H1 (cell line): Measurements from ENCODE around the gene ARMC9. TPM values are rescaled to one million over a fixed set of nuclear protein-coding genes. Genes with fewer than 3 reads are reported as not detected.

Source experiments
- CTCF ChIA-PET: fragments of 300-600 bp; sonication (Branson Sonifier 250); formaldehyde crosslinking; loops from one replicate; lab custom pipeline; 2021; ENCODE audit not compliant: partially characterized antibody; lab: Charles Lee
- POLR2A ChIA-PET: fragments of 300-600 bp; sonication (Branson Sonifier 250); formaldehyde crosslinking; loops from one replicate; lab custom pipeline; 2021; ENCODE audit warnings: inconsistent platforms; ENCODE audit not compliant: partially characterized antibody; lab: Charles Lee
- DNase-seq, 2 experiments: peaks; one replicate each; pipeline versions ENCODE4 v3.0.0 to v3.0.0-alpha.2; 2010 to 2022; ENCODE audit warnings: low spot score in 2 of 2, low read depth in 1 of 2, mixed read lengths in 1 of 2
- FAIRE-seq: peaks from 2 replicates; lab custom pipeline; 2011; peaks lifted over from hg19 to GRCh38; lab: Jason Lieb, UNC
- H2AFZ ChIP-seq: 2 replicates; pipeline ENCODE4 v1.8.1; 2012; ENCODE audit warnings: low read length, inconsistent platforms
- H2AK5ac ChIP-seq: 2 replicates; pipeline ENCODE4 v1.6.1; 2013; ENCODE audit warnings: low read depth, low read length
- H2BK120ac ChIP-seq: replicated peaks from 2 replicates; pipeline ENCODE3; 2013; ENCODE audit warnings: low read depth, low read length, inconsistent platforms
- H2BK12ac ChIP-seq: 2 replicates; pipeline ENCODE4 v1.6.1; 2013; ENCODE audit warnings: low read depth, low read length
- H2BK15ac ChIP-seq: 2 replicates; pipeline ENCODE4 v1.6.1; 2013; ENCODE audit warnings: low read length
- H2BK20ac ChIP-seq: 2 replicates; pipeline ENCODE4 v1.6.1; 2013; ENCODE audit warnings: low read length
- H2BK5ac ChIP-seq: 2 replicates; pipeline ENCODE4 v1.6.1; 2013; ENCODE audit warnings: low read depth, low read length
- H3K14ac ChIP-seq: 2 replicates; pipeline ENCODE4 v1.6.1; 2013; ENCODE audit warnings: inconsistent platforms; ENCODE audit not compliant: insufficient read length
- H3K18ac ChIP-seq: 2 replicates; pipeline ENCODE4 v1.6.1; 2013; ENCODE audit warnings: low read length; ENCODE audit errors: extremely low read depth
- H3K23ac ChIP-seq: 2 replicates; pipeline ENCODE4 v1.6.1; 2013; ENCODE audit warnings: inconsistent platforms; ENCODE audit not compliant: insufficient read length
- H3K23me2 ChIP-seq: 2 replicates; pipeline ENCODE4 v1.6.1; 2013; ENCODE audit warnings: low read depth, low read length
- H3K27ac ChIP-seq: 2 replicates; pipeline ENCODE4 v1.6.1; 2011; ENCODE audit warnings: low read depth, low read length, inconsistent platforms
- H3K27me3 ChIP-seq, 4 experiments: replicated peaks in 1 of 4; 1 replicate in 1 of 4; 2 replicates in 3 of 4; pipeline versions ENCODE4 v1.6.1 to v1.8.1; 2011 to 2013; ENCODE audit warnings: low read length in 3 of 4, mild to moderate bottlenecking in 3 of 4, inconsistent platforms in 2 of 4, mixed read lengths in 2 of 4, moderate library complexity in 1 of 4; ENCODE audit not compliant: control insufficient read depth in 3 of 4, insufficient read depth in 3 of 4; ENCODE audit errors: extremely low read depth in 1 of 4
- H3K36me3 ChIP-seq, 4 experiments: 2 replicates each; pipeline versions ENCODE4 v1.6.1 to v1.8.1; 2011 to 2013; ENCODE audit warnings: mild to moderate bottlenecking in 4 of 4, low read length in 3 of 4, moderate library complexity in 2 of 4, control low read depth in 1 of 4, inconsistent platforms in 1 of 4; ENCODE audit not compliant: insufficient read depth in 4 of 4, control insufficient read depth in 2 of 4
- H3K4ac ChIP-seq: replicated peaks from 2 replicates; pipeline ENCODE3; 2013; ENCODE audit warnings: low read length, low read depth, mixed read lengths, inconsistent platforms; ENCODE audit not compliant: insufficient read length
- H3K4me1 ChIP-seq, 4 experiments: replicated peaks in 1 of 4; 1 replicate in 1 of 4; 2 replicates in 3 of 4; pipeline versions ENCODE4 v1.6.1 to v1.8.1; 2011 to 2013; ENCODE audit warnings: low read length in 3 of 4, inconsistent platforms in 2 of 4, mixed read lengths in 1 of 4; ENCODE audit not compliant: insufficient read depth in 4 of 4, control insufficient read depth in 3 of 4
- H3K4me2 ChIP-seq, 2 experiments: 2 replicates each; pipeline versions ENCODE4 v1.6.1 to v1.8.1; 2011 to 2013; ENCODE audit warnings: low read depth in 2 of 2, low read length in 2 of 2, control low read depth in 1 of 2, inconsistent platforms in 1 of 2, mild to moderate bottlenecking in 1 of 2; ENCODE audit not compliant: insufficient read depth in 1 of 2
- H3K4me3 ChIP-seq, 4 experiments: fragments of 200-600, 300-600 bp in 1 of 4; sonication (generic), shearing (Covaris generic), sonication (Bioruptor Twin) in 1 of 4; 2 replicates each; pipeline versions ENCODE4 v1.5.1 to v1.8.1; 2011 to 2016; ENCODE audit warnings: low read length in 4 of 4, low read depth in 3 of 4, control low read depth in 2 of 4, inconsistent platforms in 2 of 4, mild to moderate bottlenecking in 2 of 4, mixed read lengths in 1 of 4, moderate library complexity in 1 of 4; ENCODE audit not compliant: insufficient read depth in 2 of 4; ENCODE audit errors: extremely low read depth in 1 of 4
- H3K56ac ChIP-seq: replicated peaks from 2 replicates; pipeline ENCODE3; 2013; ENCODE audit warnings: low read depth, mild to moderate bottlenecking, mixed read lengths, low read length, inconsistent platforms; ENCODE audit not compliant: insufficient read length
- H3K79me1 ChIP-seq: 2 replicates; pipeline ENCODE4 v1.6.1; 2013; ENCODE audit warnings: low read depth, low read length, control low read depth
- H3K79me2 ChIP-seq, 2 experiments: 2 replicates each; pipeline versions ENCODE4 v1.6.1 to v1.8.1; 2012 to 2013; ENCODE audit warnings: low read length in 2 of 2, mild to moderate bottlenecking in 2 of 2, inconsistent platforms in 1 of 2; ENCODE audit not compliant: insufficient read depth in 2 of 2, control insufficient read depth in 1 of 2
- H3K9ac ChIP-seq, 4 experiments: replicated peaks in 1 of 4; 1 replicate in 1 of 4; 2 replicates in 3 of 4; pipeline versions ENCODE4 v1.6.1 to v1.8.1; 2011 to 2013; ENCODE audit warnings: low read depth in 3 of 4, low read length in 3 of 4, control low read depth in 2 of 4, mild to moderate bottlenecking in 2 of 4, moderate library complexity in 2 of 4, inconsistent platforms in 1 of 4; ENCODE audit errors: extremely low read depth in 1 of 4
- H3K9me3 ChIP-seq, 2 experiments: 2 replicates each; pipeline versions ENCODE4 v1.6.1 to v1.8.1; 2012 to 2013; ENCODE audit warnings: mild to moderate bottlenecking in 2 of 2, moderate library complexity in 2 of 2, control low read depth in 1 of 2, inconsistent platforms in 1 of 2, low read depth in 1 of 2, low read length in 1 of 2, mixed read lengths in 1 of 2; ENCODE audit not compliant: insufficient read depth in 2 of 2
- H4K20me1 ChIP-seq, 2 experiments: replicated peaks in 1 of 2; 2 replicates each; pipeline versions ENCODE3 to v1.8.1; 2011 to 2013; ENCODE audit warnings: inconsistent platforms in 2 of 2, low read length in 2 of 2, mild to moderate bottlenecking in 1 of 2; ENCODE audit not compliant: insufficient read depth in 2 of 2, control insufficient read depth in 1 of 2
- H4K5ac ChIP-seq: 2 replicates; pipeline ENCODE4 v1.6.1; 2013; ENCODE audit warnings: low read length, low read depth, mixed read lengths, inconsistent platforms; ENCODE audit not compliant: insufficient read length
- H4K8ac ChIP-seq: 2 replicates; pipeline ENCODE4 v1.8.0; 2013; ENCODE audit warnings: mild to moderate bottlenecking, moderate library complexity, low read length, inconsistent platforms; ENCODE audit not compliant: insufficient read depth; ENCODE audit errors: extremely low read depth
- H4K91ac ChIP-seq: replicated peaks from 2 replicates; pipeline ENCODE3; 2013; ENCODE audit warnings: low read length, mixed read lengths, inconsistent platforms; ENCODE audit not compliant: insufficient read length
- E2F6 ChIP-seq: IDR thresholded peaks from 2 replicates; pipeline ENCODE4 v1.6.1; 2012; ENCODE audit warnings: inconsistent platforms
- GTF2F1 ChIP-seq: IDR thresholded peaks from 2 replicates; pipeline ENCODE4 v1.6.1; 2012; ENCODE audit warnings: low read depth, low read length, improper control_type of control experiment, borderline replicate concordance
- WGBS, 2 experiments: shearing (Covaris generic) in 1 of 2; methylation state at CpG; one replicate each; pipeline versions ENCODE4 v1.1.6 to v1.1.7; 2013 to 2015; ENCODE audit warnings: low lambda C conversion rate in 2 of 2, mixed read lengths in 2 of 2, inconsistent platforms in 1 of 2, low coverage in 1 of 2, missing lambda C conversion rate in 1 of 2; ENCODE audit not compliant: insufficient replicate concordance in 2 of 2, insufficient coverage in 1 of 2, insufficient read length in 1 of 2; ENCODE audit errors: extremely low coverage in 1 of 2, missing lambda C conversion rate in 1 of 2; 5-methylcytosine and 5-hydroxymethylcytosine counted together
- polyA plus RNA-seq, 7 experiments: library from polyadenylated mRNA; depleted of rRNA in 3 of 7; stranded (reverse) in 5 of 7; unstranded in 2 of 7; fragments of >200 nt in 5 of 7; fragments of 200-250 nt in 2 of 7; gene quantifications; 1 replicate in 5 of 7; 2 replicates in 1 of 7; 4 replicates in 1 of 7; pipeline versions ENCODE4 v1.2.1 to v1.2.3, GENCODE V29; 2011 to 2013; ENCODE audit warnings: missing spikeins in 2 of 7, mixed read lengths in 2 of 7
- total RNA-seq: library from RNA; stranded (reverse); fragmentation: NEBNext Ultra II Directional; extraction: Animal tissue kit (Norgen Biotek cat#: 25700); gene quantifications from 2 replicates; pipeline ENCODE4 v1.2.1, GENCODE V29; 2021

The ARMC9 gene
- total and polyA plus RNA-seq, 2 of the 8 experiments (the other 6 are each of a cell fraction or from before 2014, with no cell fraction given), result 23.2 to 36.1 TPM

GRCh38 chr2:231272991-231273390 lies 74.6 kb downstream of the ARMC9 start:
- no peak overlapping the region for H4K5ac ChIP-seq
- H3K27ac ChIP-seq, result no peak overlapping the region
- H2BK120ac ChIP-seq, result no peak overlapping the region
- no peak overlapping the region for H3K9ac ChIP-seq
- H3K23me2 ChIP-seq, result no peaks in the 10 kb centered on the region
- H3K4ac ChIP-seq, result no peak overlapping the region
- no peak overlapping the region for H3K56ac ChIP-seq
- H2BK5ac ChIP-seq, result no peak overlapping the region
- DNase-seq (no peak), FAIRE-seq (no peak)
- H4K20me1 ChIP-seq, result no peaks in the 10 kb centered on the region
- CTCF ChIA-PET, result interaction anchor here (0.6 to 1.5 kb wide), 3 partner anchors 11 to 138 kb away, joined by 3 to 4 read pairs (median 4); no protein-coding TSS in a partner anchor
- no peak overlapping the region for H2BK20ac ChIP-seq
- H3K36me3 ChIP-seq, result peaks cover 12 to 35% (median 16%) of the 10 kb centered on the region in 4 experiments; a peak in 6 of 8 replicates
- no peak overlapping the region for H4K8ac ChIP-seq
- no peak overlapping the region for H2AK5ac ChIP-seq
- no peaks in the 10 kb centered on the region for H3K79me2 ChIP-seq
- no peak overlapping the region for H3K18ac ChIP-seq
- no peak overlapping the region for H3K23ac ChIP-seq
- H3K4me1 ChIP-seq, result no peaks in the 10 kb centered on the region
- H2BK12ac ChIP-seq, result no peak overlapping the region
- no peaks in the 10 kb centered on the region for H3K79me1 ChIP-seq
- H4K91ac ChIP-seq, result no peak overlapping the region
- no peaks in the 10 kb centered on the region for H3K9me3 ChIP-seq
- POLR2A ChIA-PET, result no interaction called here
- 98% methylated on average over 4 of the region's 4 CpGs; no CpG with 5 or more reads in 1 of the 2 experiments for WGBS, 2 experiments
- H3K4me3 ChIP-seq, result no peak overlapping the region
- H2BK15ac ChIP-seq, result no peak overlapping the region
- no peaks in the 10 kb centered on the region for H3K27me3 ChIP-seq
- no peak overlapping the region for H3K4me2 ChIP-seq
- H3K14ac ChIP-seq, result no peak overlapping the region
- H2AFZ ChIP-seq, result no peak overlapping the region
- TF ChIP-seq GTF2F1 (no peak), E2F6 (no peak)
